T-helper 1 cell (primary cell): Measurements from ENCODE around the gene OBSL1.

ENCODE experiments used
- DNase-seq, 5 donors: peaks; one replicate each; pipeline ENCODE4 v3.0.0-alpha.2; 2012 to 2020
- total RNA-seq, 4 donors: gene quantifications; one replicate each; lab custom pipeline; 2026; lab: John Stamatoyannopoulos, UW

OBSL1 gene
- 0 to 0.47 (median 0.15) reads per million in 4 donors for total RNA-seq

GRCh38 chr2:219571311-219572236 lies at the start of gene OBSL1:
Gene OBSL1 (minus strand): TSS chr2:219571539. CDS start chr2:219571232, 307 bp downstream.
- no peak for DNase-seq

GRCh38 chr2:219620546-219620945 lies 49.2 kb upstream of the OBSL1 start:
- DNase-seq, result no peak

DNA sequence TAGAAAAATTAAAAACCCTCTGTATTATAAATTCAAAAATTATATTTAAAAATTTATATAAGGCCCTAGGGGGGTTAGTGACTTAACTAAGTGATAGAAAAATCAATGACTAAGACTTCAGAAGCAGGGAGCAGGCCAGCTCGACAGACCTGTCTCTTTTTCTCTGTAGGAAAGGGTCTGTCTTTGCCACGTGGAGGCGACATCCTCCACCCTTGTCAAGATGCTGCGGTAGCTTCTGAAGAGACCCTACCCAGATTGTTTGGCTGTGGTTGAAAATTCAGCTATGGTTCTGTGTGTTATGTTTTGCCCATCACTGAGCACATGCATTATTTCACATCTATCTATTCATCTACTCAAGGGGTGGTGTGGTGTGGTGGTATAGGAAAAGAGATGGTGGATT lies 47.9 kb upstream of the OBSL1 start:
- no peak for DNase-seq

- DNase-seq, result no peak
Measured at GRCh38 chr2:219618733-219619122, 47.4 kb upstream of the OBSL1 start.

- no peak for DNase-seq
Measured at GRCh38 chr2:219616550-219616949, 45.2 kb upstream of the OBSL1 start.

DNA sequence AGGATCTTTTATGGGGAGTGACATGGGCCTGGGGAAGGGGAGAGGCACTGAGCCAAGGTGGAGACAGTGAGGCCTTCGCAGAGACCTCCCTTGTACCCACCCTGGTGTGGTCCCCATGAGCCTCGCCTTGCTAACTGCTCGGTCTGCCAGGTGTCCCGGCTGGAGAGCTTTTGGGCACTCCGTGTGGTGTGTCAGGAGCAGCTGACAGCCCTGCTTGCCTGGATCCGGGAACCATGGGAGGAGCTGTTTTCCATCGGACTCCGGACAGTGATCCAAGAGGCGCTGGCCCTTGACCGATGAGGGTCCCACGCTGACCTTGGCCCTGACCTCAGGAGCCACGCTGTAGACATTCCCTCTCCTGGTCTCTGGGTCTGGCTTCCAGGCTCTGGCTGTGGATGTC lies 44.6 kb upstream of the OBSL1 start:
- DNase-seq, result no peak

DNA sequence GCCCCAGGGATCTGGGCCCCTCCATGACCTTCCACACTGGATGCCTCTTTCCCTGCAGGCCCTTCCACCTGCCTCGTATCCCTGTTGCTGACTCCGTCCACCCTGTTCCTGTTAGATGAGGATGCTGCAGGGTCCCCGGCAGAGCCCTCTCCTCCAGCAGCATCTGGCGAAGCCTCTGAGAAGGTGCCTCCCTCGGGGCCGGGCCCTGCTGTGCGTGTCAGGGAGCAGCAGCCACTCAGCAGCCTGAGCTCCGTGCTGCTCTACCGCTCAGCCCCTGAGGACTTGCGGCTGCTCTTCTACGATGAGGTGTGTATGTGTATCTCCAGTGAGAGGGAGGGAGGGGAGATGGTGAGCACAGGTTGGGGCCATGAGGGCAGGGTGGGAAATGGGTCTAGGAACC lies 43.7 kb upstream of the OBSL1 start:
- no peak for DNase-seq

DNA sequence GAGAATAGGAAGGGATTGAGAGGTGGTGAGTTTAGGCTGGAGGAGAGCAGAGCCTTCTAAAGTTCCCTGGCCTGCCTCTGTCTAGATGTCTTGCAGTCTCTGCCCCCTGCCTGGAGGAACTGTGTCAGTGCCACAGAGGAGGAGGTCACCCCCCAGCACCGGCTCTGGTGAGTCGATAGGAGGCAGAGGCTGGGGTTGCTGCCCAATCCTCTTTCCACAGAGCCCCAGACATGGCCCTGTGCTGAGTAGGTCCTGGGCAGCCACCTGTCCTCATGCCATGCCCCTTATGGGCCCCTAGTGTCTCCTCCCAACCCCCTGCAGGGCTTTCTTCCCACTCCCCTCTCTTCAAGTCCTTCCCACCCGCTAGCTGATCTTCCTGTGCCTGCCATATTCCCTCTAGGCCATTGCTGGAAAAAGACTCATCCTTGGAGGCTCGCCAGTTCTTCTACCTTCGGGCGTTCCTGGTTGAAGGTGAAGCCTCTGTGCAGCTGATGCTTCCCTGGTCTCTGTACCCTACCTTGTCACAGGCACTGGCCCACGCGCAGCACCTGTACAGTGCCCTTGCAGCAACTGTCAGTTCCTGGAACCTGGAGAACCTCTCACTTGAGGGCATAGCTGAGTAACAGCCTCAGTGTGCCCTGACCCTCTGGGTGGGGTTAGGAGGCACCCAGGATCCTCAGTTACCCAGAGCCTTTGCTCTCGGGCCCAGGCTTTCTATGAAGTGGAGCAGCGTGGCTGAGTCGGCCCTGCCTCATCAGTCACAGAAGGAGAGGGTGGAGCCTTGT lies 42.9 kb upstream of the OBSL1 start:
- no peak for DNase-seq

DNA sequence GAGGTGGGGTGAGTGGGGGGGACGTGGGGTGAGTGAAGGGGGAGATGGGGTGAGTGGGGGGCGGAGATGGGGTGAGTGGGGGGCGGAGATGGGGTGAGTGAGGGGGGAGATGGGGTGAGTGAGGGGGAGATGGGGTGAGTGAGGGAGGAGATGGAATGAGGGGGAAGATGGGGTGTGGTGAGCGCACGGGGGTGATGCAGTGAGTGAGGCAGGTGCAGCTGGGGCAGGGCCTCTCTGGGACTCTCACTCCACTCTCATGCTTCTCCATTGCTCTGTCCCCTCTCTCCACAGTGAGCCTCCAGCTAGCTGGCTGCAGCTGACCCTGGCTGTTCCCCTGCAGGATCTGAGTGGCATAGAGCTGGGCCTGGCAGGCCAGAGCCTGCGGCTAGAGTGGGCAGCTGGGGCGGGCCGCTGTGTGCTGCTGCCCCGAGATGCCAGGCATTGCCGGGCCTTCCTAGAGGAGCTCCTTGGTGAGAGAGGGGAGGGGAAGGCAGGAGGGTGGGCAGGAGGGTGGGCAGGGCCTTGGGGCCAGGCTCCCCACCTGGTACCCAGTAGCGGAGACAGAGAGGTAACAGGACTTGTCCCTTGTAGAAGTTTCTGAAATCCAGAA lies 42.2 kb upstream of the OBSL1 start:
- no peak for DNase-seq

GRCh38 chr2:219612577-219613286 lies 41.4 kb upstream of the OBSL1 start:
- DNase-seq, result no peak

DNA sequence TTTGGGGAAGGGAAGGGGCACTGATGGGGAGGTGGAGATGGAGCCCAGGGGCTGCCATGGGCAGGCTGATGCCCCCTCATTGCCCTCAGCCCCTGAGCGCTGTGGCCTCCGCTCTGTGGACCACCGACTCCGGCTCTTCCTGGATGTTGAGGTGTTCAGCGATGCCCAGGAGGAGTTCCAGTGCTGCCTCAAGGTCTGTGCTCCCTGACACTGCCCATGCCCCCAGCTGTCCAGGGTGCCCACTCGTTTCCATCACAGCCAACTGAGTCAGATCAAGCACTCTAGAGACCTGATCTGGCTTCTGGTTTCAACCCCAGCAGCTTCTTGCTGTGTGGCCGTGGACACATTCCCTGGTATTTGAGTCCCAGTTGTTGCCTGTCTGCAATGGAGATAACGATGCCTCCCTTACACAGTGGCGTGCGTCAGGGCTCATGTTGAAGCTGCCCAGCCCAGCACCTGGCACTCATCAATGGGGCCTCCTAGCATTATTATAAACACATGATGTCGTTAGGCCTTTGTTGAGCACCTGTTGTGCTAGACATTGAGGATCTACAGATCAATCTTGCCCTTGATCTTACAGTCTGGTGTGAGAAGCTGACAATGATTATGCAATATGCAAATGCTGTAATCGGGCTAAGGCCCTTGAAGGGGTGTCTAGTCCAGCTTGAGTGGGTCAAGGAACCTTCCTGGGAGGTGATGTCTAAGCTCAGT lies 40.7 kb upstream of the OBSL1 start:
- no peak for DNase-seq

DNA sequence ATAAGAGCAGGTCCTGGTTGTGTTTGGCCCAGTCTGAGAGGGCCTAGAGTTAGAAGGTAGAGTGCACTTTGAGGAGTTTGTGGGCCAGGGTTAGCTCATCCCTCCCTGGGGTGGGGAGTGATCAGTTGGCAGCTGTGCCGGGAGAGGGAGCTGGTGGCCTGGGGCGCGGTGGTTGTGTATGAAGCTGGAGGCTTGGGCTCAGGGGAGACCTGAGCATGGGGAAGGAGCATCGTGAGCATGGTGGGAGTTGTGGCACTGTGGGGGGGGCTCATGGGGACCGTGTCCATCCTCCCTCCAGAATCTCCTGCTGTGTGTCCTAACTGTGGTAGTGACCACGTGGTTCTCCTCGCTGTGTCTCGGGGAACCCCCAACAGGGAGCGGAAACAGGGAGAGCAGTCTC lies 40.0 kb upstream of the OBSL1 start:
- no peak for DNase-seq

DNA sequence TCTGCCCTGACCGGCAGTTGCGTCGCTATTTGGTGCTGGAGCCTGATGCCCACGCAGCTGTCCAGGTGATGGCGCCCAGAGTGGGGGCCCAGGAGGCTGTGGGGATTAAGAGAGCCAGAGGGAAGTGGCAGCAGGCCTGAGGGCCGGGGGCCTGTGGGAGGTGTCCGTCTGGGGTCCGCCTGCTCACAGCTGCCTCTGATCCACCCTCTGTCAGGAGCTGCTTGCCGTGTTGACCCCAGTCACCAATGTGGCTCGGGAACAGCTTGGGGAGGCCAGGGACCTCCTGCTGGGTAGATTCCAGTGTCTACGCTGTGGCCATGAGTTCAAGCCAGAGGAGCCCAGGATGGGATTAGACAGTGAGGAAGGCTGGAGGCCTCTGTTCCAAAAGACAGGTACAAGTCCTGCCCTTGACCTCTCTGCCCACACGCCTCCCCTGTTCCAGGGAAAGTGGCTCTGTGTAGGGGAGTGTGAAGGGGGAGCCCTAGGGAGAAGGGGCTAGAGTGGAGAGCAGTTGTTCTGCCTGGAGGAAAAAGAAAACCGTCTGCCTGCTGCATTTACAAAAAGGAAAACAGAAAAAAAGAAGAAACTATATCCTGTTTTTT lies 37.9 kb upstream of the OBSL1 start:
- no peak for DNase-seq

GRCh38 chr2:219608399-219608964 lies 37.1 kb upstream of the OBSL1 start:
- DNase-seq, result no peak

DNA sequence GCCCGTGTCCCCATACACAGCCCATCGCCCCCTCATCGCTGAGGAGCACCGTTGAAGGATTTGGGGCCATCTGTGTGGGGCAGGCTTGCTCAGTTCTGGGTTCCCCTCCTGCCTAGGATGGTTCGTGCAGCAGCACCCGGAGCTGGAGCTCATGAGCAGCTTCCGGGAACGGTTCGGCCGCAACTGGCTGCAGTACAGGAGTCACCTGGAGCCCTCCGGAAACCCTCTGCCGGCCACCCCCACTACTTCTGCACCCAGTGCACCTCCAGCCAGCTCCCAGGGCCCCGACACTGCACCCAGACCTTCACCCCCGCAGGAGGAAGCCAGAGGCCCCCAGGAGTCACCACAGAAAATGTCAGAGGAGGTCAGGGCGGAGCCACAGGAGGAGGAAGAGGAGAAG lies 36.6 kb upstream of the OBSL1 start:
- no peak for DNase-seq

DNA sequence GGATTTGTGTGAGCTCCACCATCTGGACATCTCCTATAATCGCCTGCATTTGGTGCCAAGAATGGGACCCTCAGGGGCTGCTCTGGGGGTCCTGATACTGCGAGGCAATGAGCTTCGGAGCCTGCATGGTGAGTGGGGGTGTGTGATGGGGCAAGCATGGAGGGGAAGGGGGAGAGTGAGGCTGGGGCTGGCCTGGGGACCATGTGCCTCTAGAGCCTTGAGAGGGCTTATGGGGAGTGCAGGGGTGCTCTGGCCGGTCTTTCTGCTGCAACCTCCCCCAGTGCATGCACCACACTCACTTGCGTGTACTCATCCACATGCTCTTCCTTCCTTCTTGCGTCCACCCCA lies 34.2 kb upstream of the OBSL1 start:
- DNase-seq, result no peak

DNA sequence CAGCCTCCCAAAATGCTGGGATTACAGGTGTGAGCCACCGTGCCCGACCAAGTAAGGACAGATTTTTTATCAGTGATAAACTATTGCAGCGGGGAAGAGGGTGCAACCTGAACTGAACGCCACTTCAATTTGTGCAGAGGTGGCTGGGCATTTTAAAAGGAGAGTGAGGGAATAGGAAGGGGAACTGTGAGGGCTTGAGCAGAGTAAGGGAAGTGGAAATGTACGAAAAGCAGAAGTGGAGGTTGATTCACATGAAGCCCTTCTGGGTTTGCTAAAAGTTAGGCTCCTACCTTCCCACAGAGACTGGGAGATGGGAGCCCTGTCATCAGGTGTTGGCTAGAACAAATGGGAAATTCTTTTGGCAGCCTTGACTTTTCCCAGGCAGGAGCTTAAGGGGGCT lies 32.4 kb upstream of the OBSL1 start:
- DNase-seq, result no peak

- DNase-seq, result no peak
Measured at GRCh38 chr2:219598308-219599078, 27.2 kb upstream of the OBSL1 start.

DNA sequence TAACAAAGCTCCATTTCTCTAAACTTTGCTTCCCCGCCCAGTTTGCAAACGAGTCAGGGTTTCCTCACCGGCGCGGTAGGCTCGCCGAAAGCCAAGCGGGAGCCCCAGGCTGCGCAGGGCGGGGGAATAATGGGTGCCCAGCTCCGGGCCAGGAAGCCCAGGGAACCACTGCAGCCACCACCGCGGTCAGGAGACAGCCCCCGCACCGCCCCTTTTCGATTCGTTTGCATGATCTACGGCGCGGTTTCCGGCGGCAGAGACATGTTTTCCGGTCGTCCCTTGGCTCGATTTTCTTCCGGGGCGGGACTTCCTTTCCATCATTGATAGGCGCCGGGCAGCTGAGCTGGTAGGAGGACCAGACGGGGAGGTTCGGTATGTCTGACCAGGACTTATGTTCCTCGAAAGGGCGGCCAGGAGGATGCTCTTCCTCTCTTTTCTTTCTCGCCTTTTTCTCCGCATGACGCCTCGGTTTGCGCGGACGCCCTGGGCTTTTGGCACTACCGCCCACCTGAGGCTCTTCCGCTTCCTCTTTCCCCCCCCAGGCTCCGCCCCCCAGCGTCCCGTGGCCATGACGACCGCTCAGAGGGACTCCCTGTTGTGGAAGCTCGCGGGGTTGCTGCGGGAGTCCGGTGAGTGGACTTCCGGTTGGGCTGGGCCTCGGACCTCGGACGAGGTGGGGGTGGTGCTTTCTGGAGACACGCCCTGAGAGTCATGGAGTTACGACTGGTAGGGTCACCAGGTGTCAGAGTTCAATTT lies 26.4 kb upstream of the OBSL1 start, which contains the start of gene STK11IP:
STK11IP (plus strand) TSS at position 306 of the 756 bp plus-strand sequence; CDS start at position 569, 263 bp downstream.
- peak; percentile 78 to 93 (median 87) for DNase-seq
